Measurements from ENCODE around the gene CCDC88A.
A peak's percentile ranks its signal among the peaks of the same experiment; 100 is the strongest.

GRCh38 chr2:55364189-55365055 is 55.2 kb downstream of the CCDC88A start:
- TF ChIP-seq RAD21 (conservative IDR thresholded peaks at IDR 0.05 in 1 of 2, IDR thresholded peaks at IDR 0.05 in 1 of 2) (no peak), CTCF (IDR thresholded peaks at IDR 0.05) (no peak), HDAC2 (IDR thresholded peaks at IDR 0.05) (no peak), SREBF2 (IDR thresholded peaks at IDR 0.05) (no peak), PHF8 (IDR thresholded peaks at IDR 0.05; ENCODE audit: borderline replicate concordance, low read depth) (no peak), CHD2 (IDR thresholded peaks at IDR 0.05; ENCODE audit: low read length, partially characterized antibody) (no peak), CBX8 (IDR thresholded peaks at IDR 0.05) (no peak), POLR2A (IDR thresholded peaks at IDR 0.05; ENCODE audit: low read length) (no peak), EP300 (IDR thresholded peaks at IDR 0.05) (no peak), KDM5A (IDR thresholded peaks at IDR 0.05) (no peak), RFX5 (IDR thresholded peaks at IDR 0.05) (no peak), JUNB (IDR thresholded peaks at IDR 0.05) (peak; percentile 41), MAX (IDR thresholded peaks at IDR 0.05) (no peak)
